Activated T-cell treated with anti-CD3 and anti-CD28 coated beads, Interleukin-2, amount 50 U/mL, for 4 hours (primary cell): ENCODE results near the gene CDKAL1. TPM values are rescaled to one million over a fixed set of nuclear protein-coding genes. Genes with fewer than 3 reads are reported as not detected.

Source experiments
- ATAC-seq, 2 donors: fragments of 200-7000 bp; cut with Tn5 transposase; one replicate each; pipeline ENCODE4 v1.10.0; 2021
- DNase-seq: peaks from one replicate; pipeline ENCODE4 v3.0.0-alpha.2; 2020
- H3K27me3 Mint-ChIP-seq: one replicate; pipeline ENCODE4 v1.8.0; 2021; ENCODE audit warnings: low read depth, mixed read lengths
- H3K36me3 Mint-ChIP-seq: one replicate; pipeline ENCODE4 v1.8.0; 2022; ENCODE audit warnings: mixed read lengths; ENCODE audit not compliant: insufficient read depth
- H3K4me1 Mint-ChIP-seq: one replicate; pipeline ENCODE4 v1.8.0; 2021; ENCODE audit warnings: low read depth, mixed read lengths
- H3K4me3 Mint-ChIP-seq: one replicate; pipeline ENCODE4 v1.8.0; 2021; ENCODE audit warnings: mild to moderate bottlenecking, moderate library complexity, mixed read lengths
- H3K9me3 Mint-ChIP-seq: one replicate; pipeline ENCODE4 v1.8.0; 2021; ENCODE audit warnings: mixed read lengths
- total RNA-seq, 3 donors: library from RNA; stranded (reverse); gene quantifications; one replicate each; pipeline ENCODE4 v1.2.1, GENCODE V29; 2021

CDKAL1 gene
- total RNA-seq, 3 donors from 2014 or later, result 23.2 to 26.0 (median 23.6) TPM

- peaks cover 24% of the 10 kb centered on the region for H3K36me3 Mint-ChIP-seq
- DNase-seq, result no peak
Measured at GRCh38 chr6:20835315-20836010, 301.2 kb downstream of the CDKAL1 start.

DNA sequence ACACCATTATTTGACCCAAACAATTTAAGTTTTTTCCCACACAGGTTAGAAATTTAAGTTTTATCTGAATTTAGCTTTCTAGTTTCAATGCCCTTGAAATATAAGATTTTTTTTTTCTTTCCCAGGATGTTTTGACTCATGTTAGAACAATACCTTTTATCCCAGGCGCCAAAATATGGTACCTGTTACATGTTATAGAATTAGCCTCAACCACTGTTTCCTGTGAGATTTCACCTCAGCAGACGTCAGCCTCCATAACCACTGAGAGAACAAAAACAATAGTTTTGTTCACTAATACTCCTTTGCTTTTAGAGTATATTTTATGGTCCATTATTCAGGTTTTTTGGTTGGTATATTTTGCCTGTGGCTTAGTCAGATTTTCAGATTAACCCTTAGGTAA lies 302.9 kb downstream of the CDKAL1 start:
- H3K27me3 Mint-ChIP-seq, result no peaks in the 10 kb centered on the region
- no peak overlapping the region for H3K4me3 Mint-ChIP-seq
- ATAC-seq (peak in 1 of 2 donors; percentile 43), DNase-seq (no peak)
- peaks cover 12% of the 10 kb centered on the region for H3K36me3 Mint-ChIP-seq
- peaks cover 41% of the 10 kb centered on the region for H3K4me1 Mint-ChIP-seq
- H3K9me3 Mint-ChIP-seq, result peaks cover 3% of the 10 kb centered on the region

More at GRCh38 chr6:20835315-20836010, 301.2 kb downstream of the CDKAL1 start:
- peaks cover 3% of the 10 kb centered on the region for H3K9me3 Mint-ChIP-seq
- H3K4me3 Mint-ChIP-seq, result no peak overlapping the region
- no peak for ATAC-seq
- peaks cover 43% of the 10 kb centered on the region for H3K4me1 Mint-ChIP-seq
- no peaks in the 10 kb centered on the region for H3K27me3 Mint-ChIP-seq

DNA sequence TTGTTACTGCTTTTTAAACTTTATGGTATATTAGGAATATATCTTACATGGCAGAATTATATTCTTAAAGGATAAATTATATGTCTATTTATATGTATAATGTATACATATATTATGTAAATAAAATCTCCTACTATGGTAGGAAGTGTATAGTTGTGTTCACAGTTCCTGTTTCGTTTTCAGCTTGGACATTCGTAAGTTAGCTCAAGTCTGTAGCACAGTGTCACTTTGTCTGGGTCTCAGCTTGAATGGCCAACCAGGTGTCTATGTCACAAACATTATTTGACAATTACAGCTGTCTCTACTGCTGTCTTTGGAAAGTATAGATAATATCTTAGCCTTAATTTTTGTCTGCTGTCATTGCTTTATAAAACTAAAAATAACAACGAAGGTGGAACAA lies 303.9 kb downstream of the CDKAL1 start:
- H3K4me3 Mint-ChIP-seq, result no peak overlapping the region
- no peak for DNase-seq

DNA sequence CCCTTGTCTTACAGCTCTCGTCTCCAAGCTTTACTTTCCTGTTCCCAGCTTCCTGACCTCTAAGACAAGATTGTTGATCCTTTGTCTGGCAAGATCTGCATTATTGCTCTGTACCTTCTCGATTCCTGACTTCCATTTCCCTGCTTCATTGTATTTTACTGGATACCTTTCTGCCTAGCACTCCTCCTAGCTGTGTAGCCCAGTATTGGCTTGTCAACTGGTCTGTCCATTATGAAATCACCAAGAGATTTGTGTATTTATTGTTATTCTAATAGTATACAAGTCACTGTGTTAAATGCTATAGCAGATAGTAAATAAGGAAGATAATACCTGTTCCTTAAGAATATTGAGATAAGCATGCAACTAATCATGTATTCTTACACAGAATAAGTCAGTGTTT lies 305.4 kb downstream of the CDKAL1 start:
- DNase-seq (no peak), ATAC-seq (no peak)
- no peaks in the 10 kb centered on the region for H3K27me3 Mint-ChIP-seq
- H3K9me3 Mint-ChIP-seq, result peaks cover 3% of the 10 kb centered on the region
- H3K4me1 Mint-ChIP-seq, result peaks cover 25% of the 10 kb centered on the region
- no peak overlapping the region for H3K4me3 Mint-ChIP-seq
- H3K36me3 Mint-ChIP-seq, result peaks cover 14% of the 10 kb centered on the region

More for the DNA sequence above, 303.9 kb downstream of the CDKAL1 start:
- peaks cover 36% of the 10 kb centered on the region for H3K4me1 Mint-ChIP-seq
- peaks cover 12% of the 10 kb centered on the region for H3K36me3 Mint-ChIP-seq
- no peaks in the 10 kb centered on the region for H3K27me3 Mint-ChIP-seq
- H3K9me3 Mint-ChIP-seq, result peaks cover 3% of the 10 kb centered on the region
- no peak for ATAC-seq

- peaks cover 22% of the 10 kb centered on the region for H3K4me1 Mint-ChIP-seq
- no peaks in the 10 kb centered on the region for H3K27me3 Mint-ChIP-seq
- DNase-seq (no peak), ATAC-seq (no peak)
- peaks cover 14% of the 10 kb centered on the region for H3K36me3 Mint-ChIP-seq
- peaks cover 3% of the 10 kb centered on the region for H3K9me3 Mint-ChIP-seq
- no peak overlapping the region for H3K4me3 Mint-ChIP-seq
Measured at GRCh38 chr6:20840675-20841074, 306.4 kb downstream of the CDKAL1 start.

DNA sequence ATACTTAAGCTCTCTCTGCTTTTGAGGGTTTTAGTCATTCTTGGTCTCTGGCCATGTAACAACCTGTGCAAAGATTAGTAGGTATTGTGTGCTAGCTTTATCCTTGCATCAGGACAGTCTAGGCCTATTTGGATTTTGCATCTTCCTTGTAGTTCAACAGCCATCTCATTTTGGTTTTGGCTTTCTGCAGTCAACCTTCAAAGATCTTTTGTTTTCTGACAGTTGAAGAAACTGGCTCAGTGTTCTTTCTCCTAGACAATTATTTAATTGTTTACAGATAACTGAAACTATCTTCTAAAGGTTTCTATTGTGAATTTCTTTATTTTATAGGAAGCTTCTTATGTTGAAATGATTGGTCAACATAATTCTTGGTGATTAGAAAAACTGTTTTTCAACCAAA lies 307.5 kb downstream of the CDKAL1 start:
- no peaks in the 10 kb centered on the region for H3K27me3 Mint-ChIP-seq

DNA sequence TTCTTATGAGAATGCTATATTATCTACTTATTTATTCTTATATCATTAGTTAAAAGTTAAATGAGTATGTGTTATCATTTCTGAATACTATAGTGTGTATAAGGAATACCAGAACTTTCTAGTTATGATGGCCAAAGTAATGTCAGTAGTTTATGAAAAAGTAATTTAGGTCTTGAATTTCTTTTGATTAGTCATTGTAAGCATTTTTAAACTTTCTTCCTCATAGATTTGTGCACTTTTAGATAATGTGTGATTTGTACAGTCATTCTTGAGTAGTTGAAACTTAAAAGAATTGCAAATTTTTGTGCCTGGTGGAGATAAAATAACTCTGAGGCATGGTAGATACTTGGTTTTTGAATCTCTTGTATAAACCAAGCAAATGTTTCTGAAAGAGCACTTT lies 311.3 kb downstream of the CDKAL1 start:
- no peaks in the 10 kb centered on the region for H3K27me3 Mint-ChIP-seq

More for the DNA sequence above, 307.5 kb downstream of the CDKAL1 start:
- H3K4me1 Mint-ChIP-seq, result peaks cover 20% of the 10 kb centered on the region
- ATAC-seq (no peak), DNase-seq (no peak)
- peaks cover 12% of the 10 kb centered on the region for H3K36me3 Mint-ChIP-seq
- peaks cover 3% of the 10 kb centered on the region for H3K9me3 Mint-ChIP-seq
- H3K4me3 Mint-ChIP-seq, result no peak overlapping the region

DNA sequence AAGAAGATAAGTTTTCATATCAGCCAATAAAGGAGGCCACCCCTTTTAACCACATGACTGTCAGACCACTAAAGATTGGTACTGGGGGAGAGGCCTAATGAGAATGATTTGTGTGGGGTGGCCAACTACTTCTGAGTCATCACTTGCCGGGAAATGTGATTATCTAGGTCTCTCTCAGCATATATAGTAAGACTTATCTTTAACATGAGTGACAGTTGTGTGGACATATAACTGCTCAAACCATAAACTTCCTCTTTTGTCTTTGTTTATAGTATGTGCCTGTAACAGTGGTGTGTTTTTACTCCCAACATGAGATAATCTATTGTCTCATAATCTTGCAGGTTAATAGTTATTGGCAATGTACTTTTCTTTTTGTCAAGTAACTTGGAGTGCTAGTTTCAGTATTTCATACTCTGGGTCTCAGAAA lies 312.4 kb downstream of the CDKAL1 start:
- peaks cover 9% of the 10 kb centered on the region for H3K4me1 Mint-ChIP-seq
- peak; percentile 48 to 71 for ATAC-seq
- peaks cover 14% of the 10 kb centered on the region for H3K36me3 Mint-ChIP-seq
- no peak overlapping the region for H3K4me3 Mint-ChIP-seq
- H3K9me3 Mint-ChIP-seq, result no peaks in the 10 kb centered on the region
- no peak for DNase-seq
- H3K27me3 Mint-ChIP-seq, result no peaks in the 10 kb centered on the region

More for the DNA sequence above, 311.3 kb downstream of the CDKAL1 start:
- H3K36me3 Mint-ChIP-seq, result peaks cover 14% of the 10 kb centered on the region
- H3K4me3 Mint-ChIP-seq, result no peak overlapping the region
- peak; percentile 18 to 27 for ATAC-seq
- no peak for DNase-seq
- peaks cover 9% of the 10 kb centered on the region for H3K4me1 Mint-ChIP-seq
- no peaks in the 10 kb centered on the region for H3K9me3 Mint-ChIP-seq

- H3K4me3 Mint-ChIP-seq, result no peak overlapping the region
- ATAC-seq (no peak), DNase-seq (no peak)
- no peaks in the 10 kb centered on the region for H3K9me3 Mint-ChIP-seq
- H3K36me3 Mint-ChIP-seq, result peaks cover 16% of the 10 kb centered on the region
- no peaks in the 10 kb centered on the region for H3K27me3 Mint-ChIP-seq
- peaks cover 9% of the 10 kb centered on the region for H3K4me1 Mint-ChIP-seq
Measured at GRCh38 chr6:20847904-20848303, 313.6 kb downstream of the CDKAL1 start.

DNA sequence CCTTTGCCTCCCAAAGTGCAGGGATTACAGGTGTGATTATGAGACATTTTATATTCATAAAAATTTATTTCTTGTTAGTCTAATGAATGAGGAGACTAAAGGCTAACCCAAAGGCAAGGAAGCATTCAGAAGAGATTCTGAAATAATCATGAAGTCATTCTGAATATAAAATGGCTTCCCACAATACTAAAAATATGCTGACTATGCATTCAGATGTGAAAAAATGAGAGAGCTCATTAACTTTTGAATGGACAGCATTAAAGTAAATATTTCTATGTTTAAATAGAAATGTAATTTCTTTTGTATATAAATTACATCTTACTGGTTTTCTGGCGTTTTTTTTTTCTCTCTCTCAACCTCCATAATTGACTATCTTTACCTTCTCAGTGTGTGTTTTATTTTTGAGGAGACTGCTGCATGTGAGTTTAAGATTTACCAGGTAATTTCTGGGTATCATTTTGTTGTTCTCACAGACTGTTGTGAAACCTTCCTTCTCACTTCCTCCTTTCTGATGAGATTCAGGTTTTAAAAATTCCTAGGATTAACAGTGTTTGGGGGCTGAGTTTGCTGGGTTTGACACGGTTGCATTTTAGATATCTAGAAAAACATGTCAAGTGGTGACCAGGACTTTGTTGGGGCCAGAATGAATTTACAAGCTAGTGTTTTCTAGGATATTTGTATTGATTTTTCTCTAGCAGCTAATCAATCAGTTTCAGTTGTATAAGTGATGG lies 316.6 kb downstream of the CDKAL1 start:
- peaks cover 9% of the 10 kb centered on the region for H3K4me1 Mint-ChIP-seq
- H3K9me3 Mint-ChIP-seq, result no peaks in the 10 kb centered on the region
- H3K36me3 Mint-ChIP-seq, result peaks cover 11% of the 10 kb centered on the region
- DNase-seq (no peak), ATAC-seq (no peak)
- no peaks in the 10 kb centered on the region for H3K27me3 Mint-ChIP-seq
- H3K4me3 Mint-ChIP-seq, result no peak overlapping the region

DNA sequence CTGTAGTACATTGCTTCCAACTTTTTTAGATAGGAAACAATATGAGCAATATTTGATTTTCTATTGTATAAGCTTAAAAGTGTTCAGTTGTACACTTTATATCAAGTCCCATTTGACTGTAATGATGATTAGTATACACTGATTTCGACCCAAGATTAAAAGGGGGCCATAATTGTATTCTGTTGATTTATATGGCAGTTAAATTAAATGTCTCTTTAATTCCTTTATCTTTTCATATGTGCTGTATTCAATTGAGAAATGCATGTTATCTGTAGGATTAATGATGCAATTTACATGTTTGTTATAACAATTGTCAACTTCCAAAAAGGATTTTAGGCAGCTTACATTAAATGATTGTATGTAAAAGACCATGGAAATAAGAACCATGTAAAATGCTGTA lies 317.5 kb downstream of the CDKAL1 start:
- Mint-ChIP-seq H3K27me3 (no peaks in the 10 kb centered on the region), H3K36me3 (peaks cover 13% of the 10 kb centered on the region), H3K4me3 (no peak overlapping the region), H3K9me3 (no peaks in the 10 kb centered on the region), H3K4me1 (peaks cover 2% of the 10 kb centered on the region)
- DNase-seq (no peak), ATAC-seq (no peak)

DNA sequence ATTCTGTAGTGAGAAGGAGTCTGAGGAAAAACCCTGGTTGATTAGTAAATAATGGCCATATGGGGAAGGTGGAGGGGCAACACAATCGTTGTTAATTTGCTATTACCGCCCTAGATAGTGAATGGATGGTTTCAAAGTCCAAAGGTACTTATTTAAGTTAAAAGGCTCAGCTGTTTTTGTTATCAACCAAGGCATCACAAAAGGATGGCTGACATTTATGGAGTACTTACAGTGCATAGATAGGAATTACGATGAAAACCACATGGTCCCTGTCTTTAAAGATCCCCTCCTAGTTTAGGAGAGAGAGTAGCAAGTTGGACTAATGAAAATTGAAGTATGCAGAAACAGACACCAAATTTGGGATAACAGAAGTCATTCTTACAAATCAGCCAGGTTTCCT lies 319.6 kb downstream of the CDKAL1 start:
- DNase-seq (no peak), ATAC-seq (no peak)
- Mint-ChIP-seq H3K4me3 (no peak overlapping the region), H3K36me3 (peaks cover 4% of the 10 kb centered on the region), H3K27me3 (no peaks in the 10 kb centered on the region), H3K4me1 (no peaks in the 10 kb centered on the region), H3K9me3 (no peaks in the 10 kb centered on the region)

DNA sequence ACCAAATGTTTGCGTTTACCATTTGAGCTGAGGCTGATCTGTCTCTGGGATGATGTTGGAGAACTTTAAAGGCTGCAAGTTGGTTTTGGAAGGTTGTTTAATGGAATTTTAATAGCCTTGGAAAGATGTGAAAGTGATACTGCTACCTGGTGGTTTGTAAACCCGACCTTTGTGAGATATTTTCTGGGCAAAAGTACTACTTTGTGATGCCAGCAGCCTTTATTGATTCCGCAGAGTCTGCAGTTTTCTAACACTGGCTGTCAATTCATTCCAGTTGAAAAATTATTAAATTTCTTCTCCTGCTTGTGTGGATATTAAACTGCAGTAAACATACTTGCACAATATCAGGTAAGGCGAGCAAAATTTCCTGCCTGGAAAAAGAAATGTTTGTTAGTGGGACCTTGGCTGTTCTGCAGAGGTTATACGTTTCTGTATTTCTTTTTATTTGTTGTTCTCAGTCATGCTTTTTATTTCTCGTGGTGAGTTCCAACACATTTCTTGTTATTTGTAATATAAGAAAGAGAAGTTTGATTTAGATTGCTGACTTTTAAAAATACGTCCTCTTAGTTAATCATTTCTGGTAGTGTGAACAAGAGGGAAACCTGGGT lies 322.5 kb downstream of the CDKAL1 start:
- Mint-ChIP-seq H3K9me3 (no peaks in the 10 kb centered on the region), H3K27me3 (no peaks in the 10 kb centered on the region), H3K36me3 (peaks cover 9% of the 10 kb centered on the region), H3K4me3 (no peak overlapping the region), H3K4me1 (no peaks in the 10 kb centered on the region)
- no peak for ATAC-seq
- no peak for DNase-seq

- DNase-seq, result no peak
- ATAC-seq, result no peak
- Mint-ChIP-seq H3K4me1 (no peaks in the 10 kb centered on the region), H3K27me3 (no peaks in the 10 kb centered on the region), H3K36me3 (peaks cover 6% of the 10 kb centered on the region), H3K9me3 (no peaks in the 10 kb centered on the region), H3K4me3 (no peak overlapping the region)
Measured at GRCh38 chr6:20861481-20861880, 327.2 kb downstream of the CDKAL1 start.
